ENCODE data around the gene ABCA5.
A peak's percentile ranks its signal among the peaks of the same experiment; 100 is the strongest.

Gene ABCA5

DNA sequence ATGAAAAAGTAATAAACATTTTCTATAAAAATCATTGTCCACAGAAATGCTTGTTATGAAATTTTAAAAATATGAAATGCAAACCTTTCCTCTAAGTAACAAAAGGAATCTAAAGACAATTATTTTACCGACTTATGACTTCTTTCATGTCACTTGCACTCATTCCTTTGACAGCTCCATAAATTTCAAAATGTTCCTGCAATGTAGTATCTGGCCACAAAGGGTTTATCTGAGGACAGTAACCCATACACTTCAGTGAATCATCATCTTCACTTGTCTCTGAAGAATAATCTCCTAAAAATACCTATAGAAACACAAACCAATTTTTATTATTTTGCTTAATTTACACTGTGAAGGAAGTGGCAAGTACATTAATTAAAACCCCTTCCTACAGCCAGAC lies 72.7 kb downstream of the ABCA5 start:
- no peak for DNase-seq

DNA sequence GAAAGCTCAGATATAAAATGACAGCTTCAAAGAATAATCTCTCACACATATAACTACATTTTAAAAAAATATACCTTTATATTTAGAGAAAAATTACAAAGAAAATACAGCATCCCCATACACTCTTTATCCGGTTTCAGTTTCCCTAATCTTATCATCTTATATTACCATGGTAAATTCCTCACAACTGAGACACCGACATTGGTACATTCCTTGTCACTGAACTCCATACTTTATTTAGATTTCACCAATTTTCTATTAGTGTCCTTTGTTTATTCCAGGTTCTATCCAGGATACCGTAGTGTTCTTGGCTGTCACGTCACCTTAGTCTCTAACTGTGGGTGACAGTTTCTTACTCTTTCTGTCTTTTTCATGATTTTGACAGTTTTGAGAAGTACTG lies 76.3 kb downstream of the ABCA5 start:
- DNase-seq: no peak

DNA sequence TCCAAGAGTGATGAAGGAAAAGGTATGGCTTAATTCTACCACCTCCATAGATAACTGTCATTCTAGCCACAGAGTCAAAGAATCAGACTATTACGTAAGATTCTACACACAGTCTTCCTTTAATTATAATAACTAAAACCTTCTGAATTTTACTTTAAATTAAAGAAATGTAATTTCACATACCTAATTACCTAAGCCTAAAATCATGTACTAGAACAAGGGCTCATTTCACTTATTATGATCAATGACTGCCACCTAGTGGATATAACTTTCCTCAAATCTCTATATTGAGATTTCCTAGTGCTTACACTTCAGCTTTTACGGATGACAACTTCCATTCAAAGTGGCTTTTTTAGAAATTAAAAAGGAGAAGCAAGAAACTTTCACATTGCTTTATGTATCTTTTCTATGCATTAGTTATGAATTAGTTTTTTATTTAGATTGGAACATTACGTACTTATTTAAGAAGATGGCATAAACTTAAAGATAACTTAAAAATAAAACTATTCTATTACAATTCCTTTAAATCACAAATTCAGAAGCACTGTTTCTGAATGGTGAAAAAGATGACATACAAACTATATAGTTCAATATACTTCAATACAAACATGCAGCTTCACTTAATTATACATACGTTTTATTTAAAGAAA lies 80.1 kb downstream of the ABCA5 start:
- DNase-seq: peak; percentile 30

DNA sequence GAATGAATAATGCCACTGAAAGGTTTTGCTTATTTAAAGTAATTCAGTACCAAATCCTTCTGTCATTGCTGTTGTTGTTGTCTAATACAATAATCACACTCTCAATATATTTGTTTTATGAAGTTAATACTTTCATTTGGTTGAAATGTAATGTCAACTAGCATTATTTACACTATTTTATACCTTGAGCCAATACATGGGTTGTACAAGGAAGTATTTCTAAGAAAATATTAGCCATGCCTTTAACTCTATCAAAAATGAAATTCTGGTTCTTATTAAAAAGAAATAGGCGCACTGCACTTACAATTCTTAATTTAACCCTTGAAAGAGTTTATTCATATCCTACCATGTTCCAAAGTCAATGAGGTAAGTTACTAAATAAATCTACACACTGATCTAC lies 80.7 kb downstream of the ABCA5 start:
- no peak for DNase-seq

DNA sequence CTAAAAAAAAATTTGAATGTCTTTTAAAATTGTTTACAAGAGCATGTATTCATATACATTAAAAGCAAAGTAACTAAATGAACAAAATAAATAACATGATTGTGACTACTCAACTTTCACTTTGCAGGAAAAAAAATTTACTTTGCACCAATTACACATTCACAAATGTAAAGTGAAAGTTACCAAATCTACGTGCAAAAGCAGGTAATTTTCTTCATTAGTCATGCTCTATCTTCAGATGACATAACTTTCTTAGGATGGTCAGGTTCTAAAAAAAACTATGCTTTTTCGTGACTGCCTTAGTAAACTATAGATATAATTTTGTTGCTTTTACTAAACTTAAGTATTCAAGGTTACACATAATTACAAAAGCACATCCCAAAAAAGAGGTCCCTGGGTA lies 81.3 kb downstream of the ABCA5 start:
- no peak for DNase-seq

DNA sequence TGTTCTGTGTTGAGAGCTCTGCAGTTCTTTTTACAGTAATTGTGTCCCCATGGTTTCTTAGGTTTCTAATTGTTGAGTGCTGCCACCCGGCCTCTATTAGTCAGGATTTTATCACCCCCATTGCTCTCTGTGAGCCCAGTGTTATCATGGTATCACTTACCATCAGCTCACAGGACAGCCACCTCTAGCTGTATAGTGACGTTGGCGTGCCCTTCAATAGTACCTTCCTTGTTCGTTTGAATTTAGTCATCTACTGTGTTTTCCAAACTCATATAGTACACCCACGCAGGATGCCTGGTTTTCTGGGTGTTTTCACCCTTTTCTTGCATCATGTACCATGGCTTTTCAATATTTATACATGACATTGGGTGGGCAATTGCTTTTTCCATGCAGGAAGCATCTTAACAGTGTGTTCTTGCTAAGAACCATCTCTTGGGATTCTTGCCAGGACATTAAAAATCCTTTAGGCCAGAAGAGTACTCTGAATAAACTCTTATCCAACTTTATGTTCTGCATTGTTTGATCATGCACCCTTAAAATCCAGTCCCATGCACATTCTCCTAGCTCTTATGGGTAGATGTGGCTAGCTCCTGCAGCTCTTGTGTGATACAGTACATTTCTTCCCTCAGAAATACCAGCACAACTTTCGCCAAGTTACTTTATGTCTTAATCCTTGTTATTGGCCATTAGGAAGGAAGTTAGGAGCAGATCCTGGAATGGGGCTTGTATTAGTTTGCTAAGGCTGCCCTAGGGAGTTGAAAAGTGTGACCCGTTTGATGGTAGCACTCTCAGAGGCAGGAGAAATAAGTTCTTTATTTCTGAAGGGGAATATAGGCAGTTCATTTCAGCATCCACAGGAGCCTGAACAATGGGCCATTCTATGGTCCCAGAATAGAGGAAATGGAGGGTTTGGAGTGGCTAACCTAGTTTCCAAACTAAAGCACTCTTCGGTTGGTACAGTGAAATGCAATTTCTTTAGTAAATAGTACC lies 87.0 kb downstream of the ABCA5 start:
- no peak for DNase-seq

DNA sequence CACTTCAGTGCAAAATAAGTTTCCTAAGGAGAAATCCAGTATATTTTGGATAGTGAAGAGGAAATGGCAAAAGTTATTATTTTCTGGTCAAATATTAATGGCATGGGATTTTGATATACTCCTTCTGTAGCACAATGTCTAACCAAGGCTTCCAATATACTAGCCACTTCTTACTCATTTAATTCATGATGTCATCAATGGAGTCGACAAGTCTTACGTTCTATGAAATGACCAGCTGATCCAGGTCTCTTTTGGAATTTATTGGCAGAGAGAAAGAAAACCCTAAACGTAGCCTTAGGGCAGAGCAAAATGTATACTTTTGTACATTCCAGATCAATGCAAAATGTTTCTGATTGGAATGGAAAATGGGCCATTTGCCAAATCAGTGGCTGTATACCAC lies 90.0 kb downstream of the ABCA5 start:
- no peak for DNase-seq

DNA sequence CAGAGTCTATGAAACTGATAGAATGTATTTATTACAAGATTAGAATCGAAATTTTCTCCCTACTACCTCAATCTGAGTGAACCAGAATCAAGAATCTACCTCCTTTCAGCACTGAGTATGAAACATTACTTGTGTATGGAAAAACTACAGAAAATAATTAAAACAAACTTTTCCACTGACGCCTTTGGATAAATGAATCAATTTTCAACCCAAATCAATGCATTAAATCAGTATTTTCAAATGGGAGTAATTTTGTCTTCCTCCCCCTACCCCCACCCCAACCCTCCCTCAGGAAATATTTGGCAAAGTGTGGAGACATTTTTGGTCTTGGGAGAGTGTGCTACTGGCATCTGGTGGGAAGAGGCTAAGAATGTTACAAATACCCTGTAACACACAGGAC lies 90.5 kb downstream of the ABCA5 start:
- DNase-seq: no peak

DNA sequence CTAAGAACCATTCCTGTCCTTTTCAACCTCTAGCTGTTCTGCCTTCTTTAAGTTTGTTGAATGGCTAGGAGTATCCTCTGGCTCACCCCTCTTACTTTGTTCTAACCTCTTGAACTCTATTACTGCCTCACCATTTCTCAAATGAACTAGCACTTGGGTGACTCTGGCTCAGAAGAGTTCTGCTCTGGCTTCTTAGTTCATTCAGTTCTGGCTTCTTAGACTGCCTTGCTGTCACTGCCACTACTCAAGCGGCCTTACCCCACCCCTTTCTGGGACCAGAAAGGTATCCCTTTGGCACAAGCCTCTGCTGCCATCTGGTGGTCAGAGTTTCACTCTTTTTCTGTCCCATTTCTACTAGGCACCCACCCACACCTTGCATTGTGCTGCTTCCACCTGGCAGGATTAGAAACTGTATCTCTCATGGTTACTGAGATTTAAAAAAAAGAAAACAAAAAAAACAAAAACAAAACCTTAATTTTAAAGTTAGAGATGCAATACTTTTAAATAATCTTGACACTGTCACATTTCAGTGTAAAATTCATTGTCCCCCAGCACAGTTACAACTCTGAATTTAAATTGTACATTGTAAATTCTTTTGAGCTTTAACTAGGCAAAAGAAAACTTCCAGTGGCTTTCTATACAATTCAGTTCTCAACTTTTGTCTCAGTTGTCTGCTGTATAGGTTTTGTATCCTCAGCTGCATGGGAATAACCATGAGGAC lies 91.4 kb downstream of the ABCA5 start:
- DNase-seq: peak; percentile 42

DNA sequence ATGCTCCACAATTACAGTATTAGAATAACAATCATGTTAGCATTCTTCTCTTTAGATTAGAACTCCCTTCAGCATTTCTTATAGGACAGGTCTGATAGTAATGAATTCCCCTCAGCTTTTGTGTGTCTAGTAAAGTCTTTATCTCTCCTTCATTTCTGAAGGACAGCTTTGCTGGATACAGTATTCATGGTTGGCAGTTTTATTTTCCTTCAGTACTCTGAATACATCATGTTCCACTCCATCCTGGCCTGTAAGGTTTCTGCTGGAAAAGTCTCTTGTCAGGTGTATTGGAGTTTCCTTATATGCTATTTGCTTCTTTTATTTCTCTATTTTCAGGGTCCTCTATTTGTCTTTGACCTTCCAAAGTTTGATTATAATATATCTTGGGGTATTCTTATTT lies 94.3 kb downstream of the ABCA5 start:
- DNase-seq: no peak

DNA sequence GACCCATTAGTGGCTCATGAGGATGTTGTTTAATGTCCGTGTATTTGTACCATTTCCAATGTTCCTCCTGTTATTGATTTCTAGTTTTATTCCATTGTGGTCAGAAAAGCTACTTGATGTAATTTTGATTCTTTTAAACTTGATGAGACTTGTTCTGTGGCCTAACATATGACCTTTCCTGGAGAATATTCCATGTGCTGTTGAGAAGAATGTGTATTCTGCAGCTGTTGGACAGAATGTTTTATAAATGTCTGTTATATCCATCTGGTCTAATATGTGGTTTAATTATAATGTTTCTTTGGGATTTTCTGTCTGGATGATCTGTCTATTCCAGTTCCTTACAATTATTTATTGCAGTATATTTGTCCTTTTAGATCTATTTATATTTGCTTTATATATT lies 95.4 kb downstream of the ABCA5 start:
- DNase-seq: no peak

DNA sequence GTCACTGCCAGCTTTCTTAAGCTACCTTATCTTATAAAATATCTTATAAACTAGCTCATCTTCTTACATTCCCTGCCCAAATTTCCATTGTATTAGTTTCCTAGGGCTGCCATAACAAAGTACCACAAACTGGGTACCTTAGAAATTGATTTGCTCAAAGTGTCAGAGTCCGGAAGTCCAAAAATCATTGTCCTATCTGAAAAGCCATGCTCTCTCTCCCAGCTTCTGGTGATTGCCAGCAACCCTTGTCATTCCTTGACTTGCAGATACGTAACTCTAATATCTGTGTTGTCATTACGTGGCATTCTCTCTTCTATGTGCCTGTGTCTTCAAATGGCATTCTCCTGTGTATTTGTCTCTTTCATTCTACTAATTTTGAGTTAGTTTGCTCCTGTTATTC lies 96.0 kb downstream of the ABCA5 start:
- no peak for DNase-seq

DNA sequence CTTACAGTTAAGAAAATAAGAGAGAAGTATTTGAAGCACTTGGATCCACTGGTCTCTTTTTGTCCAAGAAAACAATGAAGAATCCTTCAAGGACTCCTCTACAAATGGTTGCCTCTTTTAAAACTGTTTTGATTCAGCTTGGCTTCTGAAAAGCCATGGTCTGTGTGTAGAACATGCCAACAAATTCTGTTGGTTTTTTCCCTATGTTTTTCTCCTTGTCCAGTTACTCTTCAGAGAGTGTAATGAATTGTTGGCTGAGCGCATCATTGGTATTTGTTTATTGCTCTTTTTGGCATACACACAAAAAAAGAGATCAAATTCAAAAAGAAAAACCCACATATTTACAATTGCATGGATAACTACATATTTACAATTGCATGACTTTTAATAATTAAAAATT lies 98.4 kb downstream of the ABCA5 start, which contains the start of gene ABCA10:
Gene ABCA10 (minus strand): TSS at position 249 of the 400 bp plus-strand sequence. CDS start 3,466 bp downstream, outside the sequence.
- no peak for DNase-seq

DNA sequence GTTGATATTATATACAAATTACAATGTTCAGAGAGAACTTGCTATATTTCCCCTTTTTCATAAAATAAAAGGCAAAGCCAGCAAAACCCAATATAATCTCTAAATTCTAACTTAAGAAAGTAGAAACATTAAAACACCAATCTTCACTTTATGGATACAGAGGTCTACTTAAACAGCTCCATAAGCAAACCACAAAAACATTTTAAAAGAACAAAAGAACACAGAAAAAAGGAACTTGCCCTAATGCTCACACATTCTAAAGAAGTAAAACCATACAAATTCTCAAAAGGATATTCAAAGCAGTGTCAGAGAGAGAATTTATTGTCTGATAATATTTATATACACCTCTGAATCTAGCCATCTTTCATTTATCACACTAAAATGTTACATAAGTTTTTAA lies 98.9 kb downstream of the ABCA5 start:
- no peak for DNase-seq

DNA sequence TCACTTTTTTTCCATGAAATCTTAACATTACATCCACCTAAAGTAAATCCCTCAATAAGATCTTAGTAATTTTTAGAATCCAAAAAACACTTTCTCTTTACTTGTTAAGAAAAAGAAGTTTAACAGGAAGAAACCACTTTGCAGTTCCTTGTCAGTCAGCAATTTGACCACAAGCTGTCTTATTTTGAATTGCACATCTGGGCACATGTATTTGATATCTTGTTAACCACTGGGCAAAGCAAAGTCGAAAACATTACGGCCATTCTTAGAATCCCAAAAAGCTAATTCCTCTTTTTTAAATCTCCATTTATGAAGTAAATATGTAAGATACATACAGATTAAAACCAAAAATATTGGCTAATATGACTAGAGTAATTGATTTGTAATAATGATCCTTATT lies 99.4 kb downstream of the ABCA5 start:
- no peak for DNase-seq

DNA sequence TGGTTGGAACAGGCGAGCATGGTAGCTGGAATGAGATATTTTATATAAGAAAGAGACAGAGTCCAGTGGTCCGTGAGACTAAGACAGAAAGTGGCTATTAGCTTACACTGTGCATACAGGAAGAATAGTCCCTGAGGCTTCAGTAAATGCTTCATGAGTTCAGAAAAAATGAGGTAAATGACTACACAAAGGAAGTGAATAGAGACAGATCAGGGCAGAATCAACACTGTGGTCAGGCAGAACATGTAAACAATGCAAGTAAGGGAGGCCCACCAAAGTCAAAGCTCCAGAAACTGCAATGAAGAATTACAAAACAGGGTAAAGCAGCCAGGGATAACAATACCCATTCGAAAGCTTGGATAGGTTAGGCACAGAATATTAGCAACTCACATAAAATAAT lies 103.1 kb downstream of the ABCA5 start:
- no peak for DNase-seq

DNA sequence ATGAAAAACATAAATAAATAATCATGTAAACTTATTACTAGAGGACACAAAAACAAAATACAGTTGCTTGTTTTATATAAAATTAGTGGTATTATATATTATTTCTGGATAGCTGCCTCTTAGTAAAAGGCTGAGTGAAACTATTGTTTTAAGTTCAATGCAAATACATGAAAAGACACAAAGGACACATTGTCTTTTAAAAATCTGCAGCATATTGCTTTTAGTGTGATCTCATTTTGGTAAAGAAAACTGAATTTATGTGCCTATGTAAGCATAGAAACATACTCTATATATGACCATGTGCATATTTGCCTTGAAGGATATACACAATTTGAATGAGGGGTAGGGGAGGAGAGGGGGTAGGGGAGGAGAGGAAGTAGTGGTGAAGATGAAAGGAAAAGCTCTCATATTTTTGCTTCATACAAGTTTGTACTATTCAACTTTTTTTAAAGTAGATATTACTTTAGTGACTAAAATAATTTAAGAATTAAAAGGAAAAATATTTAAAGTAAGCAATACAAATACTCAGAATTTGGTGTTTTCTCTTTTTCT lies 104.2 kb downstream of the ABCA5 start:
- no peak for DNase-seq

DNA sequence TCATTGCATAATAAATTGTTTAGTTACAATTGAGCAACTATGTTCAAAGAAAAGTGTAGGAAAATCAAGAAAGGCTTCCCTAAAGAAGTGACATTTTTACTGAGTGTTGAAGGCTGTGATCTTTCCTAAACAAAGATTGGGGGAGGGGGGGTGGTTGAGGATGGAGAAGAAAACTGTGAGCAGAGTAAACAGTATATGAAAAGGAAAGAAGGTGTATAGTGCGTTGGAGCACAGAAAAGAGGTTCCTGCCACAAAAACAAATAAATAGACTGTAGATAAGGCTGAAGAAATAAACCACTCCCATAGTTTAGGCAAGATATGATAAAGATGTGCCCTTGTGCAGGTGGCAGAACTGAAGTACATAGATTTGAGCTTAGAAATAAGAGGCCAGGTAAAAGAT lies 106.8 kb downstream of the ABCA5 start:
- DNase-seq: no peak

DNA sequence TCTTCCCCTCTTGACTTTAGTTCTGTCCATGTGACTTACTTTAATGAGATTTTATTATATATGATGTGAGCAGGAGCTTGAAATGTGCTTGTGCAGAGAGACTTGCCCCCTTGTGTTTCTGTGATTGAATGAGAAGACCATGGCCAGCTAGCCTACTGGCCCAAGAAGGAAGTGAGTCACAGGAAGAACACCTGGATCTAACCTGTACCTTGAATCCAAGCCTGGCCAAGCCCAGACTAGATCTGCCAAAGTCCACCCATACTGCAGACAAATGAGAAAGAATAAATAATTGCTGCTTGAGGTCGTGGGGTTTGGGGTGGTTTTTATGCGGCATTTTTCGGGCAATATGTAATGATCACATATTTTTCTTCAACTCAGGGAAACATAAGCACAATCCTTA lies 107.9 kb downstream of the ABCA5 start:
- no peak for DNase-seq

DNA sequence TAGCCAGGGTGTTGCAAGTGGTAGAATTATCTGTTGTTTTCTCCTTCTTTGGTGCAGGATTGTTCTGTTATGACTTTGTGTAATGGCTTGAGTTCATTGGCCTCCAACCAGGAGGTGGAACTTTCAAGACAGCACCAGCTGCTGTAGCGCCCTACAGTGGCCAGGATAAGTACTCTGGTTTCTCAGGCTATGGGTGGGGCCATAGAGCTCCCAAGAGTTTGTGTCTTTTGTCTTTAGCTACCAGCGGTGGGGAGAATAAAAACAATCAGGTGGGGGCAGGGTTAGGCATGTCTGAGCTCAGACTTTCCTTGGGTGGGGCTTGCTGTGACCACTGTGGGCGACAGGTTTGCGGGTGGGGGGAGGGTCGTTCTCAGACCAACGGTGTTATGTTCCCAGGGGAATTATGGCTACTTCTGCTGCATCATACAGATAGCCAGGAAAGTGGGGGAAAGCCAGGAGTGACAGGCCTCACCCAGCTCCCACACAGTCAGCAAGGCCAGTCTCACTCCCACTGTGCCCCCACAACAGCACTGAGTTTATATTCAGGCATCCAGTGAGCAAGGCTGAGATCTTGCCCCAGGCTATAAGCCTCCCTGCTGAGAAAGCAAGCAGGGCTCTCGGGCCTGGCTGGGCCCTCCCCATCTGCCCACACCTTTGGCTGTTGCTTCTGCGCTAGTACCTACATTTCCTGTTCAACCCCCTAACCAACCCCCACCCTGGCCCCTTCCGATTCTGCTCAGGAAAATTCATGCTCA lies 113.7 kb downstream of the ABCA5 start:
- DNase-seq: no peak

DNA sequence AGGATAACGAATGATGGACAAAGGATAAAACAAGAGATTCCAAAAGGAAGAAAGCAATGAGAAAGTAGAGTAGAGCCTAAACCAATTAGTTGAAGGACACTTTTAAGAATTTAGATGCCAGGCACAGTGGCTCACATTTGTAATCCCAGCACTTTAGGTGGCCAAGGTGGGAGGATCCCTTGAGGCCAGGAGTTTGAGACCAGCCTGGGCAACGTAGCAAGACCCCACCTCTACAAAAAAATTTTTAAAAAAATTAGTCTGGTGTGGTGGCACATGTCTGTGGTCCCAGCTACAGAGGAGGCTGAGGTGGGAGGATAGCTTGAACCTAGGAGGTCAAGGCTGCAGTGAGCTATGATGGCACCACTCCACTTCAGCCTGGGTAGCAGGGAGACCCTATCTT lies 118.3 kb downstream of the ABCA5 start:
- no peak for DNase-seq

DNA sequence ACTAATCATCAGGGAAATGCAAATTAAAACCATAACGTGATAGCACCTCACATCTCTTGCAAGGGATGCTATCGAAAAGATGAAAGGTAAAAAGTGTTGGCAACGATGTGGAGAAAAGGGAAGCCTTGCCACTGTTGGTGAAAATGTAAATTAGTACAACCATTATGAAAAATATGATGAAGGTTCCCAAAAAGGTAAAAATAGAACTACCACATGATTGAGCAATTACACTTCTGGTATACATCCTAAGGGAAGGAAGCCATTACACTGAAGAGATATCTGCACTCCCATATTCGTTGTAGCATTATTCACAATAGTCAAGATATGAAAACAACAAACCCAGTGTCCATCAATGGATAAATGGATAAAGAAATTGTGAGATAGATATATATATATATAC lies 119.8 kb downstream of the ABCA5 start:
- DNase-seq: no peak

DNA sequence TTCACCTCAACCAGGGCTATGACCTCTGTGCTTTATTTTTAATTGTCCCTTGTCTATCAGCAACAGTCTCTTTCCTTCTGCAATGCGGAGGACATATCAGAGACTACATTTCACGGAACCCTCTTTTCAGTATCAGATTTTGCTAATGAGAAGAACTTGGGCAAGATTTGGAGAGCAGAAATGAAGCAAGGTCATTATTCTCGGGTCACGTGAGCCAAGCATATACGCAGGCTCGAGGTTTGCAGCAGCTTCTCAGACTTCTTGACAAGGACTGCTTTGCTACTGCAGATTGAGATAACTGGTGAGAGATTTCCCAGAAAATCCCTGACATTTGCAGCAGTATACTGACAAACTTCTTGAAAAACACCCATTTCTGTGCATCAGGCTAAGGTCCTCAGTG lies 128.7 kb downstream of the ABCA5 start:
- no peak for DNase-seq
